NCI-H2227 treated with DMSO at 0.1 percent for 48 hours (cell line): Measurements from ENCODE around the gene SEZ6.

Experiments
- DNase-seq: peaks from one replicate; lab custom pipeline; 2025; lab: John Stamatoyannopoulos, UW

Gene SEZ6

GRCh38 chr17:29034510-29034909, 28.7 kb upstream of the SEZ6 start:
- no peak for DNase-seq

DNA sequence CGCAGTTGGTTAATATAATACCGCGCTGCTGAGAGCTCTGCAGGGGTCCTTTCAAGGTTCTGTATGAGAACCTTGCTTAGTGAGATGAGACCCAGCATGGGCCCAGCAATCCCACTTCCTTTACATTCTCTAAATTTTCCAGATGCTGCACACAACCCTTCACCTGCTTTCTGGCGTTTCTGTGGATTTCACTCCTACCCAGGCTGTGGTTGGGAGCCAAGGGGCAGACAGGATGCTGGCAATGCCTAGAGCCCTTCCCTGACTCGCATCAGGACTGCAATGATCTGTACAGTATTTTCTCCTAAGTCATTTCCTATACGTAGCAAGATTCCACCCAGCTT, 27.0 kb upstream of the SEZ6 start:
- no peak for DNase-seq

GRCh38 chr17:29032013-29032856, 26.4 kb upstream of the SEZ6 start:
- DNase-seq, result no peak

- no peak for DNase-seq
Observed at GRCh38 chr17:29031488-29031887, 25.7 kb upstream of the SEZ6 start.

- no peak for DNase-seq
Observed at GRCh38 chr17:29024316-29024952, 18.6 kb upstream of the SEZ6 start.

GRCh38 chr17:29022074-29022473, 16.2 kb upstream of the SEZ6 start:
- no peak for DNase-seq

GRCh38 chr17:29021226-29021625, 15.4 kb upstream of the SEZ6 start:
- DNase-seq, result no peak

- no peak for DNase-seq
Observed at GRCh38 chr17:29020576-29020975, 14.7 kb upstream of the SEZ6 start.

DNA sequence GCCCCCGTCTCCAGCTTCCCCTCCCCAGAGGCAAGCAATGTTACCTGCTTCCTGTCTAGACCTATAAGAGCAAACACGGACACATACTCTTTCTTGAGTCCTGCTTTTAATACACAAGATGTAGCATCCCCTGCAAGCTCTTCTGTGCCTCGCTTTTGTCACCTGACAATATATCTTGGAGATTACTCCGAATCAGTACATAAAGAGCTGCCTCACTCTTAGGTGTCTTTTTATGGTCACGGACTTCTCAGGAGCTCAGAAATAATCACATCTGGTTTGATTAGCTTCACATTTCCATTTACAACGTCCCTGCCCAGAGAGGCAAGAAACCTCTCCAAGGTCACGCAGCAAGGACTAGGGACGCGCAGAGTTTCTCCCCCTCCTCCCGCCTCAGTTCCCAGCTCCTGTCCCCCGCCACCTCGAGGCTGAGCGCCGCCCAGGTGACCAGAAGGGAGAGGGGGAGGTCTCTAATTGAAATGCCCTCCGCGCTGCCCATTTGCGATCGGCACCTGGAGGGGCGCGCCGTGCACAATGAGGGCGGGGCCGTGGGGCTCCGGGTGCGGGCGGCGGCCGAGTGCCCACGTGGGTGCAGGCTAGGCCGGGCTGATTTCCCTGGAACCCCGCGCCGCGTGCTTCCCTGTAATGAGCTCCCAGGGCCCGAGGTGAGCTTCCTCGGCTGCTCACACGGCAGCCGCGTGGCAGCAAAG, 13.8 kb upstream of the SEZ6 start:
- DNase-seq, result no peak

DNA sequence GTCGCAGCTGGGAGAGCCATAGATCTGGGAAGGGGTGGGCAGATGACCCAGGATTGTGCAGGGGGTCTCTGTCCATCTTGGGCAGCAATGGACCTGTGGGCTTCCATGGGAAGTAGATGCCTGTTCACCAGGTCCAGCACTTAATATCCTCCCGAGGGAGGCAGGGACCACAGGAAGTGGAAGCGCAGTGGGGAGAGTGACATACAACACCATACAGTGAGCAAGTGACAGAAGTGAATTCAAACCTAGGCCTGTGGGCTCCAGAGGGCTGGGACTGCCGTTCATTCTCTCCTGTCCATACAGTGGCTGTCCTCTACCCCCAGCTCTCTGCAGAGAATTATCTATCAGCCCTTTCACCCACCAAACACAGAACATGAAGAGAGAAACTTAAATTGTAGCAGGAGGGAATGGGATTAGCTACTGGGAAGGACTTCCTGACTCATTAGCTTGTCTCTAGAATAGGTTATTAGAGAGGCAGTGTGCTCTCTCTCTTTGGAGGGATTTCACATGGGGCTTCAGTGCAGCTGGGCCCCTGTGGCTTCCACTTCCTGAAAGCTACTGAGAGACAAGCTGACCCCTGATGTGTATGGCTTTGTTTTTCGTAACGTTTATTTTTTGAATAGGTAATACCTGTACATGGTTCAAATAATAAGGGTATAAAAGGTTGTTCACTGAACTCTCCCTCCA, 13.1 kb upstream of the SEZ6 start:
- DNase-seq, result no peak

- DNase-seq, result no peak
Observed at GRCh38 chr17:29016345-29017210, 10.7 kb upstream of the SEZ6 start.

GRCh38 chr17:29014716-29015115, 8.9 kb upstream of the SEZ6 start:
- no peak for DNase-seq

DNA sequence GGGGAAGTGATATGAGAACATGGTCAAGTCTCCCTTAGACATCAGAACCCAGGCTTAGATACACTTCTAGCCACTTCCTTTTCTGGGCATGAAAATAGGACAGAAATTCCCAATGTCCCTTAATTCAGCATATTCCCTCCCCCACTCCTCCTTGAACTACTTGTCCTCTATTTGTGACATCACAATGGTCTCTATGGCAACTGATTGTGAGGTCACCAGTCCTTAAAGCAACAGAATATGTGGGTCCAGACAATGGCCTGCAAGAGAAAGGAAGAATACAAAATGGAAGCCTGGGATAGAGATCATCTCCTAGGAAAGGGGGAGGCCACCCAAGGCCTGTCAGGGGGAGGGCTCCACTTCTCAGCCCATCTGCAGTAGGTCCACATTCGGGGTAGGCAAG, 6.7 kb upstream of the SEZ6 start:
- DNase-seq, result no peak

DNA sequence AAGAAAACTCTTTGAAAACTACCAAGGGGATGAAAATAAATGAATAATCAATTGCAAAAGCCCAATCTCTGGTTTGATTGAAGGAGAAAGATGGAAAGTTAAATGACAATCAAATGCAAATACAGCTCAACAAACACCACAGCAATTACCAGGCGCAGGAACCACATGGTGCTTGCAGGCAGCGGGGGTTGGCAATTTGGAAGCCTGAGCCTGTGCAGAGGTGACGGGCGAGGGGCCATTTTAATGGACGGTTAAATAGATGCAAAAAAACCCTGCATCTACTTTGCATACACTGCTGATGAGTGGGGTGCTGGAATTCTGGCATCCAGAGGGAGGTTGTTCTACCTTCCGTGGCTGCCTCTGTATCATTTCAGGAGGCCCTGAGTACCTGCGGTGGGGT, 4.8 kb upstream of the SEZ6 start:
- DNase-seq, result no peak

DNA sequence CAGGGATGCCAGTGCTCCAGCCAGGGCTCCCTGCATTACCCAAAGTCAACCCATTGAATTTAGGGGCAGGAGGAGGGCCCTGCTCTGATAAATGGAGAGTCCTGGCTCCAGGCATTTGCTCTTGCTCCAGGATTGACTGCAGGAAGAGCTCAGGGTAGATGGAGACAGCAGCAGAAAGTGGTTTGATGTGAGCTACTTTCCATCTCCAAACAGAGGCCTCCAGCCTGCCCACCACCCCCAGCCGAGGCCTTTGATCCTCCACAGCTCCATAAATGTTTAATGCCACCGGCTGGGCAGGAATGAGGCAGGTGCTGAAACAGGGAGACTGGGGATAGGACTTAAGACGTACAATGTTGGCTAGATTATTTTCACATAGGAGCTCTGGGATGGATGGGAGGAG, 4.3 kb upstream of the SEZ6 start:
- no peak for DNase-seq

DNA sequence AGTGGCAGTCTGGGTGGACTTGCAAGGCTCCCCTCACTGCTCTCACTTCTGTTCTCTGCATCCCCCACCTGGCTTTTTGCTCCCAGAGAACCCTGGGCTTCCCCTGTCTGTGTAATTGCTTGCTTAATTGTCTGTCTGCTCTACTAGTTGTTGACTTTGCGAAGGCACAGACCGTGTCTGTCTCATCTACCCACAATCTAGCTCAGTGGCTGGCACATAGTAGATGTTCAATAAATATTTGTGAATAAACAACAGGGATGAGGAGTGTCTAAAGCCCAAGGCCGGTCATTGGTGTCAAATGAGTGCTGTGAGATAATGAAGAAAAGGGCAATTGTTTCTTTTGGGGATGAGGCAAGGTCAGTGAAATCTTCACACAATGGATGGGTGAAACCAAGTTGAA, 2.8 kb upstream of the SEZ6 start:
- no peak for DNase-seq

DNA sequence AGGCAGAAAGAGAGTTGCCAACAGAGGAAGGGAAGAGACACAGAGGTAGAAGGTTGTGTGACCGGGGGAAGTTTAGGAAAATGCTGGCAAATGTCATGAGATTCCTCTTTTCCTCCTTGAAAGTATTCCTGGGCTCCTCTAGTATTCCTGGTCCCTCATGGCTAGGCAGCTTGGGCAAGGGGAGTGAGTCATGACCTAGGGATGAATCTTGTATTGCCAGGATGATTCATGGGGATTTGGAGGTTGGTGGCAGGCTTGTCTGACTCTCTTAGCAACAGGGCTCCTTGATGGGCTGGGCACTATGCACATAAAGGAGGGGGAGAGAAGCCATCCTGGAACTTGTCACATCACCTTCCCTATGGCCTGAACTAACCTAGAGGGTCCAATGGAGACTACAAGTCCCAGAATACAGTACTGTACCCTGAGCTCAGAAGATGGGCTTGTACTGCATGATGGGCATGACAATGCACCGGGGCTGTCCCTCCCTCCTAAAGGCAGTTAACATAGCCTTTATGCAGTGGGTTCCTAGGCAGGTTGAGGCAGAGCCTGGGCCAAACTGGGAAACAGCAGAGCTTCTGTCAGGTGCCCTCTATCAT, 2.1 kb upstream of the SEZ6 start:
- DNase-seq, result no peak

DNA sequence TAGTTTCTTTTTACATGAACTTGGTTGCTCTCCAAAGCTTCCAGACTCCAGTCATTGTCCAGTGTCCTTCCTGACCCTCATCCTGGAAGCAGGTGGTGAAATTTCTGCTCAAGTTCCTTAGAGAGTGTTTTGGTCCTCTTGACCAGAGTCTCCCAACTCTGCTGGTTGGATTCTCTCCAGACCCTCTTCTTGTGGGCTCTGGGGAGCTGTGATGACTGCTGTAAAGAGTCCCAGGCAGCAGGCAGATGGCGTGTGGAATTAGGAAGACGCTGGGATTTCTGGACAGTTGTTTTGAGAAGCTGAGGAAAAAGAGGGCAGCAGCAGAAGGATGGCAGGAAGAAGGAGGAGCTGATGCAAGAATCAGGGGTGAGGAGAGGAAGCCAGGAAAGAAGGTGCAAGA, 1.6 kb upstream of the SEZ6 start:
- no peak for DNase-seq

DNA sequence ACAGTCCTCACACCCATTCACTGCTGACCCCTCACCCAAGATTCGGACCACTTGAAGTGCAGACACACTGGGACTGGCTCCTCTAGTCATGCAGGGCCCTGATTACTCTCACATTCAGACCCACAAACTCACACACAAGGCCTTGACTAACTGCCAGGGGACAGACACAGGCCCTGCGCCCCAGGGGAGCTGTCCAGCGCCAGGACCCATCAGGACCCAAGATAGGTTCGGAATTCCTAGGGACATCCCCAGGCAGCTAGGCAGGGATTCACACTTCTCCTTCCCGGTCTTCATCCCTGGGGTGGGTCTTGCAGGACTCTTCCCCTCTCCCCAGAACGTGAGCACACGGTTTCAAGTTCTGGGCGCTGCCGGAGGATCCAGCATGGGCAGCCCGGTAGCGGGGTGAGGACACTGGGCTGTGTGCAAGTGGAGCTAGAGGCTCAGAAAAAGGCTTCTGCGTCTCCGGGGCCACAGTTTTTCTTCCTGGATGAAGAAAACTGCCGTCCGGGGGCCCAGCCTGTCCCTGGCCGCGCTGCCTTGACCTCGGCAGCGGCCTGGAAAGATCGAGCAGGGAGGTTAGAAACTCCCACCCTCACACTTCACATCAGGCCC, 1.6 kb downstream of the SEZ6 start:
- no peak for DNase-seq

DNA sequence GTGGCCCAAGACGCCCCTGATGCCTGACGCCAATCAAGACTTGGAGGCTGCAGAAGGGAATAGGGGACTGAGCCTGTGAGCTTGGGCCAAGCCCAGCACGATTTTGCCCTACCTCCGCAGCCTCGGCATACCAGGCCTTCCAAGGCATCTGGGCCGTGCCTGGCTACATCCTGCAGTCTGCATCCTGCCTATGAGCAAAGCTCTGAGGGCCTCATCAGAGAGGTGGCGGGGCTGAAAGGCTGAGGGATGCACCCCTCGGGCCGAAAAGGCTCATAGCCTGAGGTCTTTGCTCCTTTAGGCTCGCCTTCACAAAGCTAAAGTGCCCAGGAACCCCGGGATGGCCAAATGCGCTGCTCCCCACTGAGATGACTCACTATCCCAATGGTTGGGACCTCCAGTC, 2.5 kb downstream of the SEZ6 start:
- DNase-seq, result no peak

DNA sequence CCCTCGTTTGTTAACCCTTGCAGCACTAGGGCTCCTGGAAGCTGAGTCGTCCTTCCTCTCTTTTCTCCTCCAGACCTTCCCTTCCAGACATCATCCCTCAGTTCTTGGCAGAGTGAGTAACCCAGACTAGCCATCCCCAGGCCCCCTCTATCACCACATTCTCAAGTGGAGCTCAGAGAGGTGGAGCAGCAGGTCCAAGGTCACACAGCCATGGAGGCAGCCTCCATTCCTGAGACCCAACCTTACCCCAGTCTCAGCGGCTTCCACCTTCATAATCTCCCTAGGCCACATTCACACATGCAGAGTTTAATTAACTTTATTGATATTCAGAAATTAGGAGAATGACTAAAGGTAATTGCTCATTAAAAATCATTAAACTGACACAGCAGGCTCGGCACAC, 3.0 kb downstream of the SEZ6 start:
- DNase-seq, result no peak
